ENCODE data around the gene TOM1.

Gene TOM1

GRCh38 chr22:35334004-35334403 lies 34.3 kb downstream of the TOM1 start:
- no peak for TF ChIP-seq CTCF (conservative IDR thresholded peaks at IDR 0.05; ENCODE audit: control insufficient read depth, insufficient read depth, low read depth, low read length)
- H3K4me3 ChIP-seq (ENCODE audit: control insufficient read depth, low read depth, low read length) = no peak overlapping the region
- no peak for DNase-seq (ENCODE audit: low read depth)

- no peak for TF ChIP-seq CTCF (conservative IDR thresholded peaks at IDR 0.05; ENCODE audit: control insufficient read depth, insufficient read depth, low read depth, low read length)
- no peak overlapping the region for H3K4me3 ChIP-seq (ENCODE audit: control insufficient read depth, low read depth, low read length)
- no peak for DNase-seq (ENCODE audit: low read depth)
These were observed 35.8 kb downstream of the TOM1 start for GRCh38 chr22:35335468-35335867.

GRCh38 chr22:35335936-35336781 lies 36.5 kb downstream of the TOM1 start:
- H3K4me3 ChIP-seq (ENCODE audit: control insufficient read depth, low read depth, low read length) = no peak overlapping the region
- DNase-seq (ENCODE audit: low read depth) = no peak
- TF ChIP-seq CTCF (conservative IDR thresholded peaks at IDR 0.05; ENCODE audit: control insufficient read depth, insufficient read depth, low read depth, low read length) = no peak

- TF ChIP-seq CTCF (conservative IDR thresholded peaks at IDR 0.05; ENCODE audit: control insufficient read depth, insufficient read depth, low read depth, low read length) = no peak
- no peak overlapping the region for H3K4me3 ChIP-seq (ENCODE audit: control insufficient read depth, low read depth, low read length)
- no peak for DNase-seq (ENCODE audit: low read depth)
These were observed 38.2 kb downstream of the TOM1 start for GRCh38 chr22:35337932-35338331.

GRCh38 chr22:35341090-35341874 lies 41.6 kb downstream of the TOM1 start:
- no peak overlapping the region for H3K4me3 ChIP-seq (ENCODE audit: control insufficient read depth, low read depth, low read length)
- DNase-seq (ENCODE audit: low read depth) = no peak

GRCh38 chr22:35342390-35342789 lies 42.7 kb downstream of the TOM1 start:
- TF ChIP-seq CTCF (conservative IDR thresholded peaks at IDR 0.05; ENCODE audit: control insufficient read depth, insufficient read depth, low read depth, low read length) = no peak
- H3K4me3 ChIP-seq (ENCODE audit: control insufficient read depth, low read depth, low read length) = no peak overlapping the region
- no peak for DNase-seq (ENCODE audit: low read depth)

More at GRCh38 chr22:35341090-35341874, 41.6 kb downstream of the TOM1 start:
- TF ChIP-seq CTCF (conservative IDR thresholded peaks at IDR 0.05; ENCODE audit: control insufficient read depth, insufficient read depth, low read depth, low read length) = no peak
